Measurements from ENCODE around the gene TFEB. TPM values are rescaled to one million over a fixed set of nuclear protein-coding genes. Genes with fewer than 3 reads are reported as not detected.

Gene TFEB
- total and polyA plus RNA-seq, 2 of the 8 experiments (the other 6 are each of a cell fraction or from before 2014, with no cell fraction given): 2.3 to 6.7 TPM

DNA sequence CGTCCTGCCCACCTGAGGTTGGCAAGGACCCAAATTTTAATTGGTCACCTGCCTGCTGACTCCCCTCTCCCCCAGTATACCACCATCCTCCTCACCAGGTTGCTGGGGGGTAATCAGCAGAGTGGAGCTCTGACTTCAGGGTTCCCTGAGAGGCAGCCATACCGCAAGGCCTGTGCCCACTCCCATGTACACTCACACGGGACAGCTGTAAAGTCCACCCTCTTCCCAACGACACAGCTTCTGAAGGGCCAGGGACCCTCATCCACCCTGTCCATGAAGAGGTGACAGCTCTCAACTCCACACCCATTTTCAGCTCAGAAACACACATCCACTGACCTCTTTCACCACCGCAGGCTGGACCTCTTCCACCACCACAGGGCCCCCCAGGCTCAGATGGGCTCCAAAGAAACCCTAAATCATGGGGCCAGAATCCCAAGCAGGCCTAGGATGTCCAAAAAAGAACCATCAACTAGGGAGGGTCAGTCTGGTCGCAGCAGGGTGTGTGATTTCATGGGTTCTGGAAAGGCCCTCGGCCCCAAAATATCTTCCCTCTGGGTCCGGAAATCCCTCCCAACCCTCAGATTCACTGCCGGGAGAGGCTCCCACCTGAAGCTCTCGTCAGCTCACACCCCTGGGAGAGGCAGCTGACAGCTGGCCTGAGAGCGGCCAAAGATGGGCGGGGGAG is 30.0 kb downstream of the TFEB start (continued):
- no peak for TF ChIP-seq BCL11A (IDR thresholded peaks at IDR 0.05; ENCODE audit: low read depth in 2 of 2, low read length in 2 of 2)
- no peak for TF ChIP-seq KDM4A (IDR thresholded peaks at IDR 0.05; ENCODE audit: low read depth, low read length, severe bottlenecking)
- TF ChIP-seq, protein P1, sequence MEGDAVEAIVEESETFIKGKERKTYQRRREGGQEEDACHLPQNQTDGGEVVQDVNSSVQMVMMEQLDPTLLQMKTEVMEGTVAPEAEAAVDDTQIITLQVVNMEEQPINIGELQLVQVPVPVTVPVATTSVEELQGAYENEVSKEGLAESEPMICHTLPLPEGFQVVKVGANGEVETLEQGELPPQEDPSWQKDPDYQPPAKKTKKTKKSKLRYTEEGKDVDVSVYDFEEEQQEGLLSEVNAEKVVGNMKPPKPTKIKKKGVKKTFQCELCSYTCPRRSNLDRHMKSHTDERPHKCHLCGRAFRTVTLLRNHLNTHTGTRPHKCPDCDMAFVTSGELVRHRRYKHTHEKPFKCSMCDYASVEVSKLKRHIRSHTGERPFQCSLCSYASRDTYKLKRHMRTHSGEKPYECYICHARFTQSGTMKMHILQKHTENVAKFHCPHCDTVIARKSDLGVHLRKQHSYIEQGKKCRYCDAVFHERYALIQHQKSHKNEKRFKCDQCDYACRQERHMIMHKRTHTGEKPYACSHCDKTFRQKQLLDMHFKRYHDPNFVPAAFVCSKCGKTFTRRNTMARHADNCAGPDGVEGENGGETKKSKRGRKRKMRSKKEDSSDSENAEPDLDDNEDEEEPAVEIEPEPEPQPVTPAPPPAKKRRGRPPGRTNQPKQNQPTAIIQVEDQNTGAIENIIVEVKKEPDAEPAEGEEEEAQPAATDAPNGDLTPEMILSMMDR (IDR thresholded peaks at IDR 0.05; ENCODE audit: control extremely low read depth in 1 of 3, insufficient read depth in 1 of 3, low read depth in 1 of 3, low read length in 3 of 3): no peak
- no peak for TF ChIP-seq EP300 (IDR thresholded peaks at IDR 0.05; ENCODE audit: borderline replicate concordance in 1 of 2, low read depth in 2 of 2, low read length in 2 of 2)
- no peak for TF ChIP-seq JUND (IDR thresholded peaks at IDR 0.05; ENCODE audit: low read length)
- no peak for TF ChIP-seq SUZ12 (IDR thresholded peaks at IDR 0.05; ENCODE audit: low read length)
- TF ChIP-seq SP1 (IDR thresholded peaks at IDR 0.05; ENCODE audit: low read depth, low read length): no peak
